ENCODE data around the gene GALNT10.

DNA sequence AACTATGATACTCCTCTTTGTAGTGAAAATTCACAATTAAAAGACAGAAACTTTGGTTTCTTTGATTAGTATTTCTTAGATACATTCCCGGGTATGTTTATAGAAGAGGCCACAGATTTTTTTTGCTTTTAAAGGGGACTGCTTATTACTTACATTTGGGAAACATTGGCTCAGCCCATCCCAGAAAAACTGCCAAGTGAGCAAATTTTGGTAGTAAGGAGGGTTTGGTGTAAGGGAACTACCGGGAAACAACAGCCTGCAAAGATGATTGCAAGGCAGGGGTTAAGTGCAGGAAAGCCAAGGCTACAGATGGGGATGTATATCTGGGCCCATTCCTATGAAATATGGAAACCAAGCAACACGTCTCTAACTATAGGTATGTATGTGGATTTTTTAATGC lies 166.4 kb downstream of the GALNT10 start:
- TF ChIP-seq, protein P1, sequence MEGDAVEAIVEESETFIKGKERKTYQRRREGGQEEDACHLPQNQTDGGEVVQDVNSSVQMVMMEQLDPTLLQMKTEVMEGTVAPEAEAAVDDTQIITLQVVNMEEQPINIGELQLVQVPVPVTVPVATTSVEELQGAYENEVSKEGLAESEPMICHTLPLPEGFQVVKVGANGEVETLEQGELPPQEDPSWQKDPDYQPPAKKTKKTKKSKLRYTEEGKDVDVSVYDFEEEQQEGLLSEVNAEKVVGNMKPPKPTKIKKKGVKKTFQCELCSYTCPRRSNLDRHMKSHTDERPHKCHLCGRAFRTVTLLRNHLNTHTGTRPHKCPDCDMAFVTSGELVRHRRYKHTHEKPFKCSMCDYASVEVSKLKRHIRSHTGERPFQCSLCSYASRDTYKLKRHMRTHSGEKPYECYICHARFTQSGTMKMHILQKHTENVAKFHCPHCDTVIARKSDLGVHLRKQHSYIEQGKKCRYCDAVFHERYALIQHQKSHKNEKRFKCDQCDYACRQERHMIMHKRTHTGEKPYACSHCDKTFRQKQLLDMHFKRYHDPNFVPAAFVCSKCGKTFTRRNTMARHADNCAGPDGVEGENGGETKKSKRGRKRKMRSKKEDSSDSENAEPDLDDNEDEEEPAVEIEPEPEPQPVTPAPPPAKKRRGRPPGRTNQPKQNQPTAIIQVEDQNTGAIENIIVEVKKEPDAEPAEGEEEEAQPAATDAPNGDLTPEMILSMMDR (IDR thresholded peaks at IDR 0.05), result no peak
- TF ChIP-seq POLR2A (IDR thresholded peaks at IDR 0.05), result no peak
